T-helper 2 cell treated with Interferon-gamma antibody and Interleukin-4, amounts not matched to agents 5 μg/mL and 100 μg/mL, for 36 hours (primary cell): ENCODE results near the gene EIF4EBP2.

ENCODE experiments used
- DNase-seq: peaks from one replicate; pipeline ENCODE4 v3.0.0; 2021; ENCODE audit warnings: low spot score
- H3K27ac Mint-ChIP-seq: one replicate; pipeline ENCODE4 v1.8.0; 2021; ENCODE audit warnings: mild to moderate bottlenecking, mixed read lengths
- H3K27me3 Mint-ChIP-seq: one replicate; pipeline ENCODE4 v1.8.0; 2021; ENCODE audit warnings: low read depth, mixed read lengths
- H3K36me3 Mint-ChIP-seq: one replicate; pipeline ENCODE4 v1.8.0; 2021; ENCODE audit warnings: low read depth, mixed read lengths
- H3K4me1 Mint-ChIP-seq: one replicate; pipeline ENCODE4 v1.8.0; 2021; ENCODE audit warnings: low read depth, mixed read lengths
- H3K4me3 Mint-ChIP-seq: one replicate; pipeline ENCODE4 v1.8.0; 2022; ENCODE audit warnings: mild to moderate bottlenecking, moderate library complexity, mixed read lengths
- H3K9me3 Mint-ChIP-seq: one replicate; pipeline ENCODE4 v1.8.0; 2021; ENCODE audit warnings: mixed read lengths

The EIF4EBP2 gene, protein sequence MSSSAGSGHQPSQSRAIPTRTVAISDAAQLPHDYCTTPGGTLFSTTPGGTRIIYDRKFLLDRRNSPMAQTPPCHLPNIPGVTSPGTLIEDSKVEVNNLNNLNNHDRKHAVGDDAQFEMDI

GRCh38 chr10:70404036-70404786 lies at the start of gene EIF4EBP2:
EIF4EBP2 (plus strand) TSS chr10:70404145; CDS start chr10:70404402, 257 bp downstream.
- Mint-ChIP-seq H3K4me3 (peak within 1 kb of the TSS; percentile 95), H3K27me3 (peaks cover 2% of the 10 kb centered on the region), H3K4me1 (peaks cover 28% of the 10 kb centered on the region), H3K27ac (peak within 1 kb of the TSS; percentile 95), H3K36me3 (peaks cover 14% of the 10 kb centered on the region), H3K9me3 (no peaks in the 10 kb centered on the region)
- DNase-seq = peak; percentile 96

- Mint-ChIP-seq H3K9me3 (no peaks in the 10 kb centered on the region), H3K27me3 (no peaks in the 10 kb centered on the region), H3K27ac (no peak overlapping the region), H3K36me3 (no peaks in the 10 kb centered on the region), H3K4me1 (peaks cover 14% of the 10 kb centered on the region), H3K4me3 (no peak overlapping the region)
- DNase-seq = no peak
Observed at GRCh38 chr10:70354556-70354955, 49.4 kb upstream of the EIF4EBP2 start.

GRCh38 chr10:70355051-70356021 lies 48.6 kb upstream of the EIF4EBP2 start:
- no peaks in the 10 kb centered on the region for H3K36me3 Mint-ChIP-seq
- peak; percentile 12 for DNase-seq
- no peaks in the 10 kb centered on the region for H3K9me3 Mint-ChIP-seq
- H3K27me3 Mint-ChIP-seq = no peaks in the 10 kb centered on the region
- H3K27ac Mint-ChIP-seq = peak overlapping the region; percentile 13
- H3K4me3 Mint-ChIP-seq = peak overlapping the region; percentile 66
- peaks cover 14% of the 10 kb centered on the region for H3K4me1 Mint-ChIP-seq

DNA sequence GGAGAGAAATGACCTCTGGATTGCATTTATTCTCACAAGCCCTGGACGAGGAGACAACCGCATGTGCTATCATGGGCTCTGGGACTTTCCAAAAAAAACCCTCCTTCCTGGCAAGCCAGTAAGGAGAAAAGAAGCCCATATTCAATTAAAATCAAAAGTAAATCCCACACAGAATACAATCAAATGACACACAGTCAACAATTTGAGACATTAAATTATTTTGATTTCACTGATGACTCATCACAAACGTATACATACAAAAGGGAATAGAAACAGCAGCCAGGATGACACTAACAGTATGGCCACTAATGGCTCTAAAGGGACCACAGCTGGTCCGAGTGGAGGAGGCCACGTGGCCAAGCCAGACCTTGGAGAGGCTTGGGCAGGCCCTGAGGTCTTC lies 46.4 kb upstream of the EIF4EBP2 start:
- no peak overlapping the region for H3K27ac Mint-ChIP-seq
- no peaks in the 10 kb centered on the region for H3K9me3 Mint-ChIP-seq
- H3K4me3 Mint-ChIP-seq = no peak overlapping the region
- DNase-seq = no peak
- no peaks in the 10 kb centered on the region for H3K27me3 Mint-ChIP-seq
- no peaks in the 10 kb centered on the region for H3K36me3 Mint-ChIP-seq
- peaks cover 14% of the 10 kb centered on the region for H3K4me1 Mint-ChIP-seq

- Mint-ChIP-seq H3K4me3 (no peak overlapping the region), H3K36me3 (no peaks in the 10 kb centered on the region), H3K27ac (no peak overlapping the region), H3K27me3 (no peaks in the 10 kb centered on the region), H3K4me1 (peaks cover 14% of the 10 kb centered on the region), H3K9me3 (no peaks in the 10 kb centered on the region)
- DNase-seq = no peak
Observed at GRCh38 chr10:70358446-70358845, 45.5 kb upstream of the EIF4EBP2 start.

GRCh38 chr10:70359017-70359550 lies 44.9 kb upstream of the EIF4EBP2 start:
- H3K9me3 Mint-ChIP-seq = no peaks in the 10 kb centered on the region
- H3K4me3 Mint-ChIP-seq = no peak overlapping the region
- peaks cover 14% of the 10 kb centered on the region for H3K4me1 Mint-ChIP-seq
- no peaks in the 10 kb centered on the region for H3K36me3 Mint-ChIP-seq
- no peaks in the 10 kb centered on the region for H3K27me3 Mint-ChIP-seq
- H3K27ac Mint-ChIP-seq = no peak overlapping the region
- no peak for DNase-seq

DNA sequence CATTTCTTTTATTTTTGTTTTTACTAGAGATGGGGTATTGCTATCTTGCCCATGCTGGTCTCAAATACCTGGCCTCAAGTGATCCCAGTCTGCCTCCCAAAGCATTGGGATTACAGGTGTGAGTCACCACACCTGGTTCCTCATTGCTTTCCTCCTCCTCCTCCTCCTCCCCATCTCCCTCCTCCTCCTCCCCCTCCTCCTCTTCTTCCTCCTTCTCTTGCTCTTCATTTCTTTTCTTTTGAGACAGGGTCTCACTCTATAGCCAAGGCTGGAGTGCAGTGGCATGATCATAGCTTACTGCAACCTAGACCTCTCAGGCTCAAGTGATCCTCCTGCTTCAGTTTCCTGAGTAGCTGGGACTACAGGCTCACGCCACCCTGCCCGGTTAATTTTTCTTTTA lies 43.7 kb upstream of the EIF4EBP2 start:
- H3K27ac Mint-ChIP-seq = no peak overlapping the region
- DNase-seq = no peak
- H3K4me1 Mint-ChIP-seq = peaks cover 17% of the 10 kb centered on the region
- no peaks in the 10 kb centered on the region for H3K36me3 Mint-ChIP-seq
- H3K9me3 Mint-ChIP-seq = no peaks in the 10 kb centered on the region
- no peaks in the 10 kb centered on the region for H3K27me3 Mint-ChIP-seq
- no peak overlapping the region for H3K4me3 Mint-ChIP-seq

GRCh38 chr10:70362328-70362727 lies 41.6 kb upstream of the EIF4EBP2 start:
- DNase-seq = no peak
- H3K4me1 Mint-ChIP-seq = peaks cover 8% of the 10 kb centered on the region
- no peaks in the 10 kb centered on the region for H3K9me3 Mint-ChIP-seq
- no peaks in the 10 kb centered on the region for H3K27me3 Mint-ChIP-seq
- no peak overlapping the region for H3K27ac Mint-ChIP-seq
- no peak overlapping the region for H3K4me3 Mint-ChIP-seq
- no peaks in the 10 kb centered on the region for H3K36me3 Mint-ChIP-seq

- Mint-ChIP-seq H3K4me1 (peaks cover 8% of the 10 kb centered on the region), H3K9me3 (no peaks in the 10 kb centered on the region), H3K36me3 (no peaks in the 10 kb centered on the region), H3K4me3 (no peak overlapping the region), H3K27ac (no peak overlapping the region), H3K27me3 (no peaks in the 10 kb centered on the region)
- no peak for DNase-seq
Observed at GRCh38 chr10:70363292-70363691, 40.7 kb upstream of the EIF4EBP2 start.

GRCh38 chr10:70363971-70364771 lies 39.8 kb upstream of the EIF4EBP2 start:
- Mint-ChIP-seq H3K9me3 (no peaks in the 10 kb centered on the region), H3K4me3 (peak overlapping the region; percentile 32), H3K27ac (no peak overlapping the region), H3K27me3 (no peaks in the 10 kb centered on the region), H3K4me1 (peaks cover 8% of the 10 kb centered on the region), H3K36me3 (no peaks in the 10 kb centered on the region)
- peak; percentile 82 for DNase-seq

GRCh38 chr10:70364772-70365091 lies 39.2 kb upstream of the EIF4EBP2 start:
- Mint-ChIP-seq H3K4me1 (peaks cover 8% of the 10 kb centered on the region), H3K27ac (no peak overlapping the region), H3K36me3 (no peaks in the 10 kb centered on the region)

GRCh38 chr10:70367195-70367796 lies 36.6 kb upstream of the EIF4EBP2 start:
- Mint-ChIP-seq H3K27ac (no peak overlapping the region), H3K9me3 (no peaks in the 10 kb centered on the region), H3K4me3 (no peak overlapping the region), H3K36me3 (no peaks in the 10 kb centered on the region), H3K27me3 (no peaks in the 10 kb centered on the region), H3K4me1 (peaks cover 8% of the 10 kb centered on the region)
- no peak for DNase-seq

More at GRCh38 chr10:70364772-70365091, 39.2 kb upstream of the EIF4EBP2 start:
- Mint-ChIP-seq H3K27me3 (no peaks in the 10 kb centered on the region), H3K4me3 (peak overlapping the region; percentile 32), H3K9me3 (no peaks in the 10 kb centered on the region)
- DNase-seq = no peak
